Right hindlimb (tissue), 1 donor: ENCODE results near the gene FGFRL1.
"Not testable (repeated sequence)": the region's sequence is repeated elsewhere in the genome, so short reads cannot be mapped to it uniquely, and the experiment has no call there.

Source experiments
- DNase-seq: peaks from one replicate; pipeline ENCODE4 v3.0.0-alpha.2; 2018

FGFRL1 gene

GRCh38 chr4:993111-994029 is 18.1 kb upstream of the FGFRL1 start, which contains the start of gene SLC26A1:
TSS of gene SLC26A1 (minus strand) at chr4:993404. CDS start at chr4:991703, 1,701 bp downstream.
- DNase-seq = no peak

- DNase-seq = no peak
These were observed 16.0 kb upstream of the FGFRL1 start for GRCh38 chr4:995311-996026.

GRCh38 chr4:996030-996996 is 15.1 kb upstream of the FGFRL1 start:
- DNase-seq = no peak

GRCh38 chr4:996997-997374 is 14.4 kb upstream of the FGFRL1 start:
- no peak for DNase-seq

- no peak for DNase-seq
These were observed 13.9 kb upstream of the FGFRL1 start for GRCh38 chr4:997375-998071.

- DNase-seq = no peak
These were observed 13.2 kb upstream of the FGFRL1 start for GRCh38 chr4:998096-998691.

GRCh38 chr4:999240-999863 is 12.1 kb upstream of the FGFRL1 start:
- not testable (repeated sequence) for DNase-seq

GRCh38 chr4:999882-1000425 is 11.5 kb upstream of the FGFRL1 start:
- DNase-seq = no peak

- DNase-seq = no peak
These were observed 10.7 kb upstream of the FGFRL1 start for GRCh38 chr4:1000686-1001260.

- no peak for DNase-seq
These were observed 9.8 kb upstream of the FGFRL1 start for GRCh38 chr4:1001561-1002130.

GRCh38 chr4:1002131-1002630 is 9.2 kb upstream of the FGFRL1 start:
- no peak for DNase-seq

- no peak for DNase-seq
These were observed 8.7 kb upstream of the FGFRL1 start for GRCh38 chr4:1002631-1003251.

GRCh38 chr4:1003271-1004070 is 8.0 kb upstream of the FGFRL1 start:
- DNase-seq = no peak

GRCh38 chr4:1004071-1004418 is 7.4 kb upstream of the FGFRL1 start:
- no peak for DNase-seq

GRCh38 chr4:1004557-1005485 is 6.6 kb upstream of the FGFRL1 start:
- no peak for DNase-seq

- DNase-seq = no peak
These were observed 4.6 kb upstream of the FGFRL1 start for GRCh38 chr4:1006856-1007255.

- no peak for DNase-seq
These were observed 2.4 kb upstream of the FGFRL1 start for GRCh38 chr4:1008840-1009541.
